Activated B cell treated with CpG ODN at 0.5 μM for 24 hours (primary cell): Measurements from ENCODE around the gene TMCC2. TPM values are rescaled to one million over a fixed set of nuclear protein-coding genes. Genes with fewer than 3 reads are reported as not detected.

Experiments used
- ATAC-seq: fragments of 200-7000 bp; cut with Tn5 transposase; one replicate; pipeline ENCODE4 v1.10.0; 2021; ENCODE audit warnings: low read depth, mild to moderate bottlenecking, moderate library complexity
- CTCF ChIA-PET: fragments of 350-600 bp; sonication (Branson Sonifier 250); formaldehyde crosslinking; loops from one replicate; lab custom pipeline; 2021; ENCODE audit warnings: antibody characterized with exemption; lab: Charles Lee
- POLR2A ChIA-PET: fragments of 350-600 bp; sonication (Branson Sonifier 250); formaldehyde crosslinking; loops from one replicate; lab custom pipeline; 2021; ENCODE audit warnings: antibody characterized with exemption; lab: Charles Lee
- DNase-seq: peaks from one replicate; pipeline ENCODE4 v3.0.0; 2022
- H3K27ac Mint-ChIP-seq: one replicate; pipeline ENCODE4 v1.8.0; 2020; ENCODE audit warnings: mixed read lengths
- H3K27me3 Mint-ChIP-seq: one replicate; pipeline ENCODE4 v1.8.0; 2021; ENCODE audit warnings: mixed read lengths
- H3K36me3 Mint-ChIP-seq: one replicate; pipeline ENCODE4 v1.8.0; 2021; ENCODE audit warnings: low read depth, mixed read lengths
- H3K4me1 Mint-ChIP-seq: one replicate; pipeline ENCODE4 v1.8.0; 2021; ENCODE audit warnings: mixed read lengths
- H3K4me3 Mint-ChIP-seq: one replicate; pipeline ENCODE4 v1.8.0; 2020; ENCODE audit warnings: mild to moderate bottlenecking, mixed read lengths
- H3K9me3 Mint-ChIP-seq: one replicate; pipeline ENCODE4 v1.8.0; 2020; ENCODE audit warnings: mixed read lengths
- intact Hi-C: fragments of 100-400 bp; cut with micrococcal nuclease; formaldehyde crosslinking; loops from one replicate; pipeline ENCODE4 v1.15.1; 2024
- total RNA-seq: library from RNA; stranded (reverse); gene quantifications from 2 replicates; pipeline ENCODE4 v1.2.3, GENCODE V29; 2022
- TF ChIP-seq, protein P1 (sequence below): fragments of 200-600 bp; IDR thresholded peaks from one replicate; pipeline ENCODE4 v1.8.0; 2022; ENCODE audit warnings: antibody characterized with exemption, mild to moderate bottlenecking

Gene TMCC2
- total RNA-seq, 1 donor from 2014 or later: 1.2 TPM

DNA sequence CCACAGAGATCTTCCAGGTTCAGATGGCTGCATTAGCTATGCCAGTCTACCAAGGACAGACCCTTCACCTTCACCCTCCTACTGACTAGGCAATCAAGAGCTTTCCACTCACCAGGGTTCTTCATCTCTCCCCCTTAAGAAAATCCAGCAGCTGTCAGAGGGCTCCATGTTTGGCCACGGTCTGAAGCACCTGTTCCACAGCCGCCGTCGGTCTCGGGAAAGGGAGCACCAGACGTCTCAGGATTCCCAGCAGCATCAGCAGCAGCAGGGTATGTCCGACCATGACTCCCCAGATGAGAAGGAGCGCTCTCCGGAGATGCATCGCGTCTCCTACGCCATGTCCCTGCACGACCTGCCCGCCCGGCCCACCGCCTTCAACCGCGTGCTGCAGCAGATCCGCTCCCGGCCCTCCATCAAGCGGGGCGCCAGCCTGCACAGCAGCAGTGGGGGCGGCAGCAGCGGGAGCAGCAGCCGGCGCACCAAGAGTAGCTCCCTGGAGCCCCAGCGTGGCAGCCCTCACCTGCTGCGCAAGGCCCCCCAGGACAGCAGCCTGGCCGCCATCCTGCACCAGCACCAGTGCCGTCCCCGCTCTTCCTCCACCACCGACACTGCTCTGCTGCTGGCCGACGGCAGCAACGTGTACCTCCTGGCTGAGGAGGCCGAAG lies 13.8 kb downstream of the TMCC2 start:
- TF ChIP-seq, protein P1, sequence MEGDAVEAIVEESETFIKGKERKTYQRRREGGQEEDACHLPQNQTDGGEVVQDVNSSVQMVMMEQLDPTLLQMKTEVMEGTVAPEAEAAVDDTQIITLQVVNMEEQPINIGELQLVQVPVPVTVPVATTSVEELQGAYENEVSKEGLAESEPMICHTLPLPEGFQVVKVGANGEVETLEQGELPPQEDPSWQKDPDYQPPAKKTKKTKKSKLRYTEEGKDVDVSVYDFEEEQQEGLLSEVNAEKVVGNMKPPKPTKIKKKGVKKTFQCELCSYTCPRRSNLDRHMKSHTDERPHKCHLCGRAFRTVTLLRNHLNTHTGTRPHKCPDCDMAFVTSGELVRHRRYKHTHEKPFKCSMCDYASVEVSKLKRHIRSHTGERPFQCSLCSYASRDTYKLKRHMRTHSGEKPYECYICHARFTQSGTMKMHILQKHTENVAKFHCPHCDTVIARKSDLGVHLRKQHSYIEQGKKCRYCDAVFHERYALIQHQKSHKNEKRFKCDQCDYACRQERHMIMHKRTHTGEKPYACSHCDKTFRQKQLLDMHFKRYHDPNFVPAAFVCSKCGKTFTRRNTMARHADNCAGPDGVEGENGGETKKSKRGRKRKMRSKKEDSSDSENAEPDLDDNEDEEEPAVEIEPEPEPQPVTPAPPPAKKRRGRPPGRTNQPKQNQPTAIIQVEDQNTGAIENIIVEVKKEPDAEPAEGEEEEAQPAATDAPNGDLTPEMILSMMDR: no peak
- intact Hi-C loops: no loop called here
- Mint-ChIP-seq H3K4me3 (no peak overlapping the region), H3K36me3 (no peaks in the 10 kb centered on the region), H3K4me1 (peaks cover 14% of the 10 kb centered on the region), H3K9me3 (no peaks in the 10 kb centered on the region), H3K27me3 (peaks cover 4% of the 10 kb centered on the region), H3K27ac (no peak overlapping the region)
- ATAC-seq: no peak
- CTCF ChIA-PET: no interaction called here
- POLR2A ChIA-PET: no interaction called here
- DNase-seq: no peak

DNA sequence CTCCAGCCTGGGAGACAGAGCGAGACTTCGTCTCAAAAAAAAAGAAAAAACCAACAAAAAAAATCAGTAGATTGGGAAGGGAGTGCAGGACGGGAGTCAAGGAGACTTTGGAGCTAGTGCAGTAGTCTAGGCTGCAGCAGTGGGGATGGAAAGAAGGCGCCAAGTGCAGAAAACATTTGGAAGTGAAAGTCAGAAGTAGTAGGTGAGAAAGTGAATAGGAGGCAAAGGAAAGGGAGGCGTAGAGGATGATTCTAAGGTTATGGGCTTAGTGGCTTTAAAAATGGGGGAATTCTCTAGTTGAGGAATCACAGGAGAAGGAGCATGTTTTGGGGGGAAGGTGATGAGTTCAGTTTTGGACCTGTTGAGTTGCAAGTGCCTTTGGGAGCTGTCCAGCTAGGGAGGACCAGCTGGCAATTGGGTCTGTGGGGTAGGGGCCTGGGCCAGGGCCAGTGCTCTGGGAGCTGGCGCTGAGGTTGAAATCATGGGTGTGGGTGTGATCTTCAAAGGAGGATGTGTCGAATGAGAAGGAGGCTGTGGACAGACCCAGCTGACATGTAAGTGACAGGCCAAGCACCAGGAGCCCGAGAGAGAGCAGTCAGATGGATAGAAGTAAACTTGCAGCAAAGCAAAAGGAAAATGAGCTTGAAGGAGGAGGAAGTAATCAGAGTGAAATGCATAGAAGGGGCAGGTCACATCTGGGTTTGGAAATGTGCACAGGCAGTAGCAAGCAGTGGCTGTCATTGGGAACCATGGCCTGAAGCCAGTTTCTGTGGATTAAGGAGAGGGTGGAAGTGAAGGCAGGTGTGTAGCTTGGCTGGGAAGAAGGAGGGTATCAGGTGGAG lies 15.8 kb downstream of the TMCC2 start:
- Mint-ChIP-seq H3K4me1 (no peaks in the 10 kb centered on the region), H3K36me3 (no peaks in the 10 kb centered on the region), H3K9me3 (no peaks in the 10 kb centered on the region), H3K27ac (no peak overlapping the region), H3K4me3 (no peak overlapping the region), H3K27me3 (peaks cover 2% of the 10 kb centered on the region)
- ATAC-seq (no peak), DNase-seq (no peak)
- intact Hi-C loops: no loop called here
- CTCF ChIA-PET: interaction anchor here (1.5 kb wide), 1 partner anchor 12 kb away, joined by 5 read pairs; no protein-coding TSS in a partner anchor
- POLR2A ChIA-PET: no interaction called here
- TF ChIP-seq, protein P1: no peak

DNA sequence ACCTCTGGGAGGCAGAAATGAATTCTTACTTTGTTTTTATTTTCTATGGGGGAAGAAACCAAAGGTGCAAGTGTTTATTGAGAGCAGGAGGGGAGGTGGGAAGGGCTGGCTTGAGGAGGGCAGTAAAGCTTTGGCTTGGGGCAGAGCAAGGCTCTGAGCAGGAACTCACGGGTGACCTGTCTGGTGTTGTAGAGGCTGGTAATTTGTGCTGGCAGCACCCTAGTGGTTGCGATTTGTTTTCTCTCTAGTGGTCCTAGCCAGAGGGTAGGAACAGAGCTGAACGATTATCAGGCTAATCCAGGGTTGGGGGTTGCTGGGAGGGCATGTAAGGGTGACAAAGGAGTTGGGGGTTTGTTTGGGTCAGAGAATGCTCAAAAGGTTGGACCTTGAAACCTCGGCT lies 16.6 kb downstream of the TMCC2 start:
- H3K27ac Mint-ChIP-seq: no peak overlapping the region
- peaks cover 1% of the 10 kb centered on the region for H3K27me3 Mint-ChIP-seq
- H3K9me3 Mint-ChIP-seq: no peaks in the 10 kb centered on the region
- no peaks in the 10 kb centered on the region for H3K36me3 Mint-ChIP-seq
- H3K4me1 Mint-ChIP-seq: no peaks in the 10 kb centered on the region
- intact Hi-C loops: no loop called here
- H3K4me3 Mint-ChIP-seq: no peak overlapping the region
- ATAC-seq (no peak), DNase-seq (no peak)
- CTCF ChIA-PET: interaction anchor here (1.5 kb wide), 1 partner anchor 11 kb away, joined by 5 read pairs; no protein-coding TSS in a partner anchor
- TF ChIP-seq, protein P1: no peak
- POLR2A ChIA-PET: no interaction called here

DNA sequence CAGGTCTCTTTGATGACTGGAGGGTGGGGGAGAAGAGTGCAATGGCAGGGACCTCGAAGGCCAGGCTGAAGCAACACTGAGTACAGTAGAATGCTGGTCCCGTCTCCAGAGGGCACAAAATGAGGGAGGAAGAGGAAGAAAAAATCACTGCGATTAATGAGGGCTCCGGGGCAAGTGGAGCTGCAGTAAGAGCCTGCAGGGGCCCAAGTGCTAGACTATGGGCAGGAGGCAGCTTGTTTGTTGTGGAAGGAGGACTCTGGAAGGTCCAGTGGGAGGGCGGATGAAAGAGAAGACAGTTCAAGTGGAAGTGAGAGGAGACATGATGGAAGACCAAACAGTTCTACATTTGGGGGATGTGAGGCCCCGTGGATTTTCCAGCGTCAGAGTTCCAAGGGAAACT lies 17.4 kb downstream of the TMCC2 start:
- DNase-seq: no peak
- Mint-ChIP-seq H3K27me3 (no peaks in the 10 kb centered on the region), H3K4me1 (no peaks in the 10 kb centered on the region), H3K36me3 (no peaks in the 10 kb centered on the region), H3K27ac (no peak overlapping the region), H3K4me3 (no peak overlapping the region), H3K9me3 (no peaks in the 10 kb centered on the region)
- TF ChIP-seq, protein P1: no peak
- POLR2A ChIA-PET: interaction anchor here (0.6 kb wide), 1 partner anchor 260 kb away, joined by 12 read pairs; the partner anchor contains the start of gene CDK18
- intact Hi-C loops: no loop called here
- CTCF ChIA-PET: interaction anchor here (1.1 kb wide), 1 partner anchor 15 kb away, joined by 3 read pairs; no protein-coding TSS in a partner anchor
- no peak for ATAC-seq
